IMR-90 (cell line): ENCODE data around the gene MAGEC3. TPM values are rescaled to one million over a fixed set of nuclear protein-coding genes. Genes with fewer than 3 reads are reported as not detected.

Source experiments
- ATAC-seq: fragments of 200-7000 bp; cut with Tn5 transposase; 2 replicates; pipeline ENCODE4 v1.9.1; 2020; ENCODE audit warnings: low read depth, mild to moderate bottlenecking, moderate library complexity
- BruUV-seq: library from RNA; stranded (reverse); fragments of 400-500 nt; replicated peaks from 2 replicates; lab custom pipeline; 2021; lab: Mats Ljungman, UMichigan
- CTCF ChIA-PET: fragments of 300-600 bp; formaldehyde crosslinking; extraction: SDS; loops from one replicate; lab custom pipeline; 2021; ENCODE audit warnings: antibody characterized with exemption; lab: Yijun Ruan, JAX
- POLR2A ChIA-PET: fragments of 300-600 bp; sonication (Branson Sonifier 250); formaldehyde crosslinking; loops from one replicate; lab custom pipeline; 2022; ENCODE audit warnings: antibody characterized with exemption; ENCODE audit not compliant: unreplicated experiment; lab: Charles Lee
- DNase-seq: peaks from one replicate; pipeline ENCODE4 v3.0.0; 2013
- H2AFZ ChIP-seq: replicated peaks from 2 replicates; pipeline ENCODE3; 2013; ENCODE audit warnings: low read length, mild to moderate bottlenecking; ENCODE audit not compliant: poor library complexity
- H2AK5ac ChIP-seq: 2 replicates; pipeline ENCODE4 v1.6.1; 2013; ENCODE audit warnings: low read depth, low read length, inconsistent platforms
- H2AK9ac ChIP-seq: replicated peaks from 2 replicates; pipeline ENCODE3; 2013; ENCODE audit warnings: mild to moderate bottlenecking, low read depth, low read length, moderate library complexity; ENCODE audit not compliant: poor library complexity
- H2BK120ac ChIP-seq: 2 replicates; pipeline ENCODE4 v1.6.1; 2013; ENCODE audit warnings: low read depth, low read length, inconsistent platforms
- H2BK15ac ChIP-seq: 3 replicates; pipeline ENCODE4 v1.6.1; 2013; ENCODE audit warnings: low read depth, low read length, inconsistent platforms
- H2BK20ac ChIP-seq: 2 replicates; pipeline ENCODE4 v1.6.1; 2013; ENCODE audit warnings: low read depth, mild to moderate bottlenecking, inconsistent platforms, low read length, moderate library complexity
- H2BK5ac ChIP-seq: 2 replicates; pipeline ENCODE4 v1.6.1; 2013; ENCODE audit warnings: mild to moderate bottlenecking, low read depth, low read length, inconsistent platforms; ENCODE audit not compliant: poor library complexity, severe bottlenecking
- H3K14ac ChIP-seq: replicated peaks from 2 replicates; pipeline ENCODE4 v1.6.1; 2013; ENCODE audit warnings: low read depth, low read length, inconsistent platforms
- H3K18ac ChIP-seq: 2 replicates; pipeline ENCODE4 v1.6.1; 2013; ENCODE audit warnings: low read depth, low read length, control low read depth
- H3K23ac ChIP-seq: 2 replicates; pipeline ENCODE4 v1.6.1; 2013; ENCODE audit warnings: low read depth, low read length, inconsistent platforms
- H3K27ac ChIP-seq: 2 replicates; pipeline ENCODE4 v1.5.1; 2013; ENCODE audit warnings: mild to moderate bottlenecking, control low read depth, low read length; ENCODE audit not compliant: insufficient read depth
- H3K27me3 ChIP-seq: 2 replicates; pipeline ENCODE4 v1.6.1; 2013; ENCODE audit warnings: low read length; ENCODE audit not compliant: control insufficient read depth, insufficient read depth
- H3K36me3 ChIP-seq: 2 replicates; pipeline ENCODE4 v1.6.1; 2013; ENCODE audit warnings: low read length, mixed read lengths; ENCODE audit not compliant: control insufficient read depth, insufficient read depth
- H3K4ac ChIP-seq: 2 replicates; pipeline ENCODE4 v1.6.1; 2013; ENCODE audit warnings: low read depth, low read length, inconsistent platforms
- H3K4me1 ChIP-seq: 2 replicates; pipeline ENCODE4 v1.6.1; 2013; ENCODE audit warnings: low read length, mixed read lengths; ENCODE audit not compliant: control insufficient read depth, insufficient read depth
- H3K4me2 ChIP-seq: 2 replicates; pipeline ENCODE4 v1.6.1; 2013; ENCODE audit warnings: low read depth, mild to moderate bottlenecking, control low read depth, low read length, moderate library complexity
- H3K4me3 ChIP-seq: 2 replicates; pipeline ENCODE4 v1.5.1; 2013; ENCODE audit warnings: low read depth, mild to moderate bottlenecking, control low read depth, low read length, moderate library complexity; ENCODE audit not compliant: insufficient read depth
- H3K56ac ChIP-seq: 2 replicates; pipeline ENCODE4 v1.6.1; 2013; ENCODE audit warnings: low read length, inconsistent platforms; ENCODE audit not compliant: insufficient read depth; ENCODE audit errors: extremely low read depth
- H3K79me1 ChIP-seq, 2 experiments: 2 replicates each; pipeline ENCODE4 v1.6.1; 2013; ENCODE audit warnings: low read length in 2 of 2, inconsistent platforms in 1 of 2, low read depth in 1 of 2
- H3K9ac ChIP-seq: 2 replicates; pipeline ENCODE4 v1.6.1; 2013; ENCODE audit warnings: low read depth, low read length, control low read depth
- H3K9me1 ChIP-seq: 2 replicates; pipeline ENCODE4 v1.6.1; 2013; ENCODE audit warnings: low read length, inconsistent platforms; ENCODE audit not compliant: insufficient read depth
- H3K9me3 ChIP-seq: 2 replicates; pipeline ENCODE4 v1.6.1; 2013; ENCODE audit warnings: low read length; ENCODE audit not compliant: control insufficient read depth, insufficient read depth
- H4K20me1 ChIP-seq: 2 replicates; pipeline ENCODE4 v1.6.1; 2013; ENCODE audit warnings: low read length, inconsistent platforms; ENCODE audit not compliant: insufficient read depth
- H4K5ac ChIP-seq: 2 replicates; pipeline ENCODE4 v1.6.1; 2013; ENCODE audit warnings: mild to moderate bottlenecking, low read depth, low read length, control low read depth
- H4K8ac ChIP-seq, 2 experiments: 2 replicates each; pipeline ENCODE4 v1.6.1; 2013; ENCODE audit warnings: low read depth in 2 of 2, low read length in 2 of 2, control low read depth in 1 of 2, inconsistent platforms in 1 of 2
- H4K91ac ChIP-seq: 2 replicates; pipeline ENCODE4 v1.6.1; 2013; ENCODE audit warnings: low read depth, low read length, inconsistent platforms; ENCODE audit not compliant: insufficient read depth
- BHLHE40 ChIP-seq: fragments of 150-350 bp; IDR thresholded peaks from 2 replicates; pipeline ENCODE4 v1.6.1; 2016; ENCODE audit warnings: mild to moderate bottlenecking, low read depth, low read length
- CEBPB ChIP-seq: IDR thresholded peaks from 2 replicates; pipeline ENCODE4 v1.6.1; 2012; ENCODE audit warnings: low read depth, low read length, improper control_type of control experiment
- CHD1 ChIP-seq: IDR thresholded peaks from 2 replicates; pipeline ENCODE4 v1.6.1; 2012; ENCODE audit warnings: low read depth, low read length, improper control_type of control experiment
- CTCF ChIP-seq: conservative IDR thresholded peaks from 2 replicates; pipeline ENCODE4 v1.5.1; 2012; ENCODE audit warnings: mild to moderate bottlenecking, low read depth, low read length, improper control_type of control experiment
- ELK1 ChIP-seq: fragments of 150-350 bp; IDR thresholded peaks from 2 replicates; pipeline ENCODE4 v1.6.1; 2016; ENCODE audit warnings: low read depth, mild to moderate bottlenecking, low read length, moderate library complexity, borderline replicate concordance
- MAFK ChIP-seq: IDR thresholded peaks from 2 replicates; pipeline ENCODE4 v1.6.1; 2012; ENCODE audit warnings: low read depth, low read length, improper control_type of control experiment
- MAZ ChIP-seq: IDR thresholded peaks from 2 replicates; pipeline ENCODE4 v1.6.1; 2012; ENCODE audit warnings: low read depth, mild to moderate bottlenecking, low read length, improper control_type of control experiment, moderate library complexity, borderline replicate concordance
- MXI1 ChIP-seq: IDR thresholded peaks from 2 replicates; pipeline ENCODE4 v1.6.1; 2012; ENCODE audit warnings: low read depth, mild to moderate bottlenecking, low read length, moderate library complexity, borderline replicate concordance
- NFE2L2 ChIP-seq: fragments of 150-350 bp; IDR thresholded peaks from 2 replicates; pipeline ENCODE4 v1.6.1; 2016; ENCODE audit warnings: low read depth, mild to moderate bottlenecking, low read length
- POLR2A ChIP-seq: IDR thresholded peaks from 2 replicates; pipeline ENCODE4 v1.6.1; 2012; ENCODE audit warnings: mild to moderate bottlenecking, low read depth, low read length
- RAD21 ChIP-seq: IDR thresholded peaks from 2 replicates; pipeline ENCODE4 v1.6.1; 2012; ENCODE audit warnings: low read length, improper control_type of control experiment
- RCOR1 ChIP-seq: IDR thresholded peaks from 2 replicates; pipeline ENCODE4 v1.6.1; 2012; ENCODE audit warnings: mild to moderate bottlenecking, low read length, improper control_type of control experiment; ENCODE audit not compliant: insufficient replicate concordance
- RFX5 ChIP-seq: IDR thresholded peaks from 2 replicates; pipeline ENCODE4 v1.8.0; 2012; ENCODE audit warnings: low read depth, mild to moderate bottlenecking, low read length, moderate library complexity
- USF2 ChIP-seq: fragments of 150-350 bp; IDR thresholded peaks from 2 replicates; pipeline ENCODE4 v1.6.1; 2017; ENCODE audit warnings: mild to moderate bottlenecking, antibody characterized with exemption, low read length, low read depth
- WGBS, 2 experiments: methylation state at CpG; one replicate each; pipeline versions ENCODE4 v1.1.5 to v1.1.7; 2013; ENCODE audit warnings: missing lambda C conversion rate in 2 of 2; ENCODE audit not compliant: insufficient read length in 1 of 2; ENCODE audit errors: extremely low coverage in 2 of 2; 5-methylcytosine and 5-hydroxymethylcytosine counted together
- dilution Hi-C: fragments of 300-500 bp; cut with HindIII; formaldehyde crosslinking; loops from one replicate; pipeline ENCODE4 v1.14.3; 2018; ENCODE audit warnings: low sequenced_read_pairs; ENCODE audit not compliant: unreplicated experiment
- in situ Hi-C: fragments of 300-500 bp; cut with MboI; formaldehyde crosslinking; loops from 3 replicates; pipeline ENCODE4 v1.14.3; 2019; ENCODE audit warnings: low sequenced_read_pairs, inconsistent platforms, mixed read lengths
- intact Hi-C: fragments of 100-400 bp; cut with micrococcal nuclease; formaldehyde crosslinking; loops from 2 replicates; pipeline ENCODE4 v1.10.0; 2022
- polyA plus RNA-seq, 3 experiments: library from polyadenylated mRNA; depleted of rRNA; stranded (reverse); fragments of >200 nt; gene quantifications; 2 replicates each; pipeline ENCODE4 v1.2.3, GENCODE V29; 2012; ENCODE audit warnings: low replicate concordance in 1 of 3
- total RNA-seq: library from RNA; depleted of rRNA; stranded (reverse); fragments of >200 nt; gene quantifications from 2 replicates; pipeline ENCODE4 v1.2.3, GENCODE V29; 2012

Gene MAGEC3
- total and polyA plus RNA-seq, 2 of the 4 experiments (the other 2 are of a cell fraction) = not detected

- Histone ChIP-seq H4K20me1 (no peaks in the 10 kb centered on the region), H3K27me3 (no peaks in the 10 kb centered on the region), H3K9ac (no peak overlapping the region), H3K4me3 (no peak overlapping the region), H3K27ac (no peak overlapping the region), H3K9me3 (peaks cover 9% of the 10 kb centered on the region), H3K56ac (no peak overlapping the region), H3K14ac (no peak overlapping the region), H3K9me1 (no peaks in the 10 kb centered on the region), H2BK15ac (no peak overlapping the region), H2AFZ (no peak overlapping the region), H2BK5ac (no peak overlapping the region), H3K79me1 (no peaks in the 10 kb centered on the region), H4K8ac (no peak overlapping the region), H2BK20ac (no peak overlapping the region), H2BK120ac (no peak overlapping the region), H3K23ac (no peak overlapping the region), H3K4me2 (no peak overlapping the region), H4K5ac (no peak overlapping the region), H2AK5ac (no peak overlapping the region), H2AK9ac (no peak overlapping the region), H3K4ac (no peak overlapping the region), H4K91ac (no peak overlapping the region), H3K36me3 (no peaks in the 10 kb centered on the region), H3K4me1 (no peaks in the 10 kb centered on the region), H3K18ac (no peak overlapping the region)
- intact Hi-C loops (no loop called here), in situ Hi-C loops (no loop called here), dilution Hi-C loops (no loop called here)
- BruUV-seq = no TSS peak
- WGBS, 2 experiments = no CpG with 5 or more reads among the region's 6 CpGs
- no peak for TF ChIP-seq NFE2L2
- no peak for TF ChIP-seq MXI1
- TF ChIP-seq POLR2A = no peak
- TF ChIP-seq USF2 = no peak
- no peak for TF ChIP-seq RAD21
- no peak for TF ChIP-seq CTCF
- no peak for TF ChIP-seq RCOR1
- no peak for TF ChIP-seq BHLHE40
- no peak for TF ChIP-seq CHD1
- TF ChIP-seq RFX5 = no peak
- no peak for TF ChIP-seq ELK1
- no peak for TF ChIP-seq MAFK
- TF ChIP-seq CEBPB = no peak
- no peak for TF ChIP-seq MAZ
- DNase-seq = no peak
- ChIA-PET POLR2A (no interaction called here), CTCF (no interaction called here)
- ATAC-seq = no peak
Observed at GRCh38 chrX:141815904-141816303, 22.2 kb upstream of the MAGEC3 start.
